ENCODE results near the gene TNFSF18. TPM values are rescaled to one million over a fixed set of nuclear protein-coding genes. Genes with fewer than 3 reads are reported as not detected.

TNFSF18 gene
- total RNA-seq, 3 donors from 2014 or later: not detected

DNA sequence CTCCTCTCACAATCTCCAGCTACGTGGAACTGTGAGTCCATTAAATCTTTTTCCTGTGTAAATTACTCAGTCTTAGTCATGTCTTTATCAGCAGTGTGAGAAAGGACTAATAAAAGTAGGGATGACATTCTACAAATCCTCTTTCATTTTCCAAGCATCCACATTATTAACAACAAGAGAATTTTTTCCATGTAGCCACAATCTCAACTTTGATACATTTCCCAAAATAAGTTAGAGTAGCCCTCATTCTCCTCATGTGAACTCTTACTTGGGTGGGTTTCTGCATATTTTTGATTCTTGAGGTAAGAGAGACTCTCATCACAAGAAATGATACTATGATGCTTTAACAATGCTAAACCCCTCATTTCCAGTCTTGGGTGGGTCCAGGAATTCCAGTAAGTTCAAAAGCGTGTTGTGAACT is 52.8 kb downstream of the TNFSF18 start:
- H3K9me3 ChIP-seq: peaks cover 0 to 7% of the 10 kb centered on the region in 2 donors
- TF ChIP-seq POLR2A (IDR thresholded peaks at IDR 0.05): no peak
- TF ChIP-seq, protein P1, sequence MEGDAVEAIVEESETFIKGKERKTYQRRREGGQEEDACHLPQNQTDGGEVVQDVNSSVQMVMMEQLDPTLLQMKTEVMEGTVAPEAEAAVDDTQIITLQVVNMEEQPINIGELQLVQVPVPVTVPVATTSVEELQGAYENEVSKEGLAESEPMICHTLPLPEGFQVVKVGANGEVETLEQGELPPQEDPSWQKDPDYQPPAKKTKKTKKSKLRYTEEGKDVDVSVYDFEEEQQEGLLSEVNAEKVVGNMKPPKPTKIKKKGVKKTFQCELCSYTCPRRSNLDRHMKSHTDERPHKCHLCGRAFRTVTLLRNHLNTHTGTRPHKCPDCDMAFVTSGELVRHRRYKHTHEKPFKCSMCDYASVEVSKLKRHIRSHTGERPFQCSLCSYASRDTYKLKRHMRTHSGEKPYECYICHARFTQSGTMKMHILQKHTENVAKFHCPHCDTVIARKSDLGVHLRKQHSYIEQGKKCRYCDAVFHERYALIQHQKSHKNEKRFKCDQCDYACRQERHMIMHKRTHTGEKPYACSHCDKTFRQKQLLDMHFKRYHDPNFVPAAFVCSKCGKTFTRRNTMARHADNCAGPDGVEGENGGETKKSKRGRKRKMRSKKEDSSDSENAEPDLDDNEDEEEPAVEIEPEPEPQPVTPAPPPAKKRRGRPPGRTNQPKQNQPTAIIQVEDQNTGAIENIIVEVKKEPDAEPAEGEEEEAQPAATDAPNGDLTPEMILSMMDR (IDR thresholded peaks at IDR 0.05): no peak
- TF ChIP-seq POLR2AphosphoS5 (IDR thresholded peaks at IDR 0.05): no peak
- H3K27ac ChIP-seq: no peak overlapping the region
- H3K4me3 ChIP-seq: no peak overlapping the region
- DNase-seq (ENCODE audit: low spot score in 2 of 2): no peak
- no peaks in the 10 kb centered on the region for H3K4me1 ChIP-seq
- intact Hi-C loops (cut with DNase I; ENCODE audit: low total_unique reads): no loop called here
- no peaks in the 10 kb centered on the region for H3K27me3 ChIP-seq
- H3K36me3 ChIP-seq: no peaks in the 10 kb centered on the region

DNA sequence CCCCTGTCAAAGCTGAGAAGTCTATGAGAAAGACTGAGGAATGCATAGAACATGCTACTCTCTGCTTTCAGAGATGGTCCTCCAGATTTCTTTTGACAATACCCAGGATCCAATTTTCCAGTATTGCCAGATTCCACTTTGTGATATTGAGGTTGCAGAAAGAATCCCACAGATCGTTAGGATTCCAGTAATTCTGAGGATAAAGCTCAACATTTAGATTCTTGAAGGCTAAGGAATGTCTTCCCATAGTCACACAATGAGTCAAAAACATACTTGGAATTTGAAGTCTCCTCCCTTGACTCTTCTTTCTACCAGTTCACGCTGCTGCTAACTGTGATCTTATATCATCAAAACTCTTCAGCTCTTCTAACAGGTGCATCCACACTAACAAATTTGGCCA is 57.1 kb downstream of the TNFSF18 start:
- no peaks in the 10 kb centered on the region for H3K27me3 ChIP-seq
- no peak for TF ChIP-seq POLR2A (IDR thresholded peaks at IDR 0.05)
- no peak for TF ChIP-seq POLR2AphosphoS5 (IDR thresholded peaks at IDR 0.05)
- TF ChIP-seq, protein P1 (IDR thresholded peaks at IDR 0.05): no peak
- intact Hi-C loops (cut with DNase I; ENCODE audit: low total_unique reads): no loop called here
- H3K36me3 ChIP-seq: no peaks in the 10 kb centered on the region
- no peaks in the 10 kb centered on the region for H3K4me1 ChIP-seq
- H3K9me3 ChIP-seq: peaks cover 0 to 7% of the 10 kb centered on the region in 2 donors
- H3K4me3 ChIP-seq: no peak overlapping the region
- H3K27ac ChIP-seq: no peak overlapping the region
- DNase-seq (ENCODE audit: low spot score in 2 of 2): no peak

DNA sequence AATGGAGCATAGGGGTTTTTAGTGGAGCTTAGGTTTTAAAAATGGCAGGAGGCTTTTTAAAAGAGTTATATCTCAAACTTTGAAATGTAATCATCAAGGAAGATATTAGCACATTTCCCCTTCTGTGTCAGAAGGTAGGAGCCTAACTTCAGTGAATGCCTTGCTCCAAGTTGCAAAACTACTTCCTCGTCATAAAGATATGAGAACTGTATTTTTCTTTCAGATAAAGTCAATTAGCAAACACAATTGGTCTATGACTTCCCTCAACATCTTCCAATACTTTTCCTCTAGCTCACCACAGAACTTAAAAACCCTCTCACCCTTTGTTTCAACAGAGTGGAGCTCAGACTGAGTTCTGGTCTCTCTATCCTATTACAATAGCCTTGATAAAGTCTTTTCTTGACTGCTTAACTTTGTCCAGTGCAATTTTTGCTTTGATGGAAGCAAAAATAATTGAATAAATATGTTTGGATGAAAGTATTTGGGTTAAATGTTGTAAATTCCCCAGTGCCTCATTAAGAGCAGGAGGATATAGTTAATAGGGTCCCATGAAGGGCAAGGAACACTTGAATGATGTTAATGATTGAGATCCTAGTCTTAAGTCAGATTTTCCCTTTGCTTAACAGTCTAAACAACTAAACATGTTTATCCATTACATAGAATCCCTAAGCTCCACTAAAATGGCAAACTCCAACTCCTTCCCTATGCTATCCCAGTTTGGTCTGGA is 58.9 kb downstream of the TNFSF18 start:
- no peak for TF ChIP-seq POLR2AphosphoS5 (IDR thresholded peaks at IDR 0.05)
- TF ChIP-seq, protein P1 (IDR thresholded peaks at IDR 0.05): no peak
- no peak for TF ChIP-seq POLR2A (IDR thresholded peaks at IDR 0.05)

DNA sequence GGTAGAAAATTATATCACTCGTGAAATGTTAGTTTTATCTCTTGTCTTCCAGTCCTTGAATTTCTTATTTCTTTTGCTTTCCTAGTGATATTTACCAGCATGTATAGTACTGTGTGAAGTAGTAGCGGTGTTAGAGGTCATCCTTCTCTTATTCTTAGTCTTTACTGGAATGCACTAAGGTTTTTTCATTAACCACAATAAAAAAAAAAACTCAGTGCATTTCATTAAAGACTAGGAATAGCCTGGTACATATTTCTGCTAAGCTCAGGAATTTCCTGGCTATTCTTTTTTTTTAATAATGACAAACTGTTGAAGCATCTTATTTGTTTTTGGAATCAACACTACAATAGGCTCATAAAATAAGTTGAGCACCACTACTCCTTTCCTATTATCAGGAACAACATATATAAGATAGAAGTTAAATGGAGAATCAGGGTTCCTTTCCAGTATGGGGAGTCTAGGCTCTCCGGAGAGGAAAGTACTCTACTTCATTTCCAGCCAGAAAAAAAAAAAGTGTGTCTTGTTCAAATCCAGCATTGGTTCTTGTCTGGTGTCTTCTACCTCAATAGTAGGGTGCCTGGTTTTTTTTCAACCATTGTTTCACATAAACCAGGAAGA is 60.0 kb downstream of the TNFSF18 start:
- intact Hi-C loops (cut with DNase I; ENCODE audit: low total_unique reads): no loop called here
- TF ChIP-seq, protein P1 (IDR thresholded peaks at IDR 0.05): no peak
- TF ChIP-seq POLR2AphosphoS5 (IDR thresholded peaks at IDR 0.05) (no peak), POLR2A (IDR thresholded peaks at IDR 0.05) (no peak)
- H3K36me3 ChIP-seq: no peaks in the 10 kb centered on the region
- no peaks in the 10 kb centered on the region for H3K27me3 ChIP-seq
- no peaks in the 10 kb centered on the region for H3K4me1 ChIP-seq
- no peak for DNase-seq (ENCODE audit: low spot score in 2 of 2)
- H3K9me3 ChIP-seq: no peaks in the 10 kb centered on the region
- H3K27ac ChIP-seq: no peak overlapping the region
- H3K4me3 ChIP-seq: no peak overlapping the region

More for the DNA sequence above, 58.9 kb downstream of the TNFSF18 start:
- DNase-seq (ENCODE audit: low spot score in 2 of 2): no peak
- Histone ChIP-seq H3K4me3 (no peak overlapping the region), H3K27ac (no peak overlapping the region), H3K27me3 (no peaks in the 10 kb centered on the region), H3K4me1 (no peaks in the 10 kb centered on the region), H3K9me3 (peaks cover 0 to 4% of the 10 kb centered on the region in 2 donors), H3K36me3 (no peaks in the 10 kb centered on the region)
- intact Hi-C loops (cut with DNase I; ENCODE audit: low total_unique reads): no loop called here

Other genes with a start within 250 kb of the TNFSF18 start
- 1 to 10 TPM in 1 of 3 donors, under 1 TPM in 2; 0.66 to 1.9 (median 0.73) TPM for gene TNFSF4, start 156.4 kb upstream of the TNFSF18 start, total RNA-seq

All from breast epithelium (tissue), 4 donors.